Measurements from ENCODE around the gene MAGI1.
A peak's percentile ranks its signal among the peaks of the same experiment; 100 is the strongest.

Gene MAGI1

GRCh38 chr3:65968996-65969395, 69.7 kb downstream of the MAGI1 start:
- no peak for DNase-seq

DNA sequence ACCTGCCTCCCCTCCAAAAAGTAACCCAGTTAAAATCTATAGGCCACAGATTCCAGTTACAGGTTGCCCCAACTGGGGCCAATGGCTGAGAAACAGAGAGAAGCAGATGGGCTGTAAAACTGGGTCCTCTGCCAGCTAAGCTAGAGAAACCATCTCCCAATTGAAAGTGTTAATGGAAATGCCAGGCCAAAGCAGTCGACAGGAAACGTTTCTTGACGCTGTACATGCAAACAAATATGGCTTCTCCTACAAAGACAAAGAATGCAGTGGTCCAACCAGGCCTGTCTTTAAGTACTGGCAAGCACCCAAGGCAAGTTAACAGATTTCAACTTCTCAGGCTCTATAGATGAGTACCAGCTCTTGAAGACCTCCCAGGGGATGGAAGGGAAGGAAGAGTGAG, 71.3 kb downstream of the MAGI1 start:
- no peak for DNase-seq

GRCh38 chr3:65964838-65965237, 73.9 kb downstream of the MAGI1 start:
- DNase-seq = no peak

DNA sequence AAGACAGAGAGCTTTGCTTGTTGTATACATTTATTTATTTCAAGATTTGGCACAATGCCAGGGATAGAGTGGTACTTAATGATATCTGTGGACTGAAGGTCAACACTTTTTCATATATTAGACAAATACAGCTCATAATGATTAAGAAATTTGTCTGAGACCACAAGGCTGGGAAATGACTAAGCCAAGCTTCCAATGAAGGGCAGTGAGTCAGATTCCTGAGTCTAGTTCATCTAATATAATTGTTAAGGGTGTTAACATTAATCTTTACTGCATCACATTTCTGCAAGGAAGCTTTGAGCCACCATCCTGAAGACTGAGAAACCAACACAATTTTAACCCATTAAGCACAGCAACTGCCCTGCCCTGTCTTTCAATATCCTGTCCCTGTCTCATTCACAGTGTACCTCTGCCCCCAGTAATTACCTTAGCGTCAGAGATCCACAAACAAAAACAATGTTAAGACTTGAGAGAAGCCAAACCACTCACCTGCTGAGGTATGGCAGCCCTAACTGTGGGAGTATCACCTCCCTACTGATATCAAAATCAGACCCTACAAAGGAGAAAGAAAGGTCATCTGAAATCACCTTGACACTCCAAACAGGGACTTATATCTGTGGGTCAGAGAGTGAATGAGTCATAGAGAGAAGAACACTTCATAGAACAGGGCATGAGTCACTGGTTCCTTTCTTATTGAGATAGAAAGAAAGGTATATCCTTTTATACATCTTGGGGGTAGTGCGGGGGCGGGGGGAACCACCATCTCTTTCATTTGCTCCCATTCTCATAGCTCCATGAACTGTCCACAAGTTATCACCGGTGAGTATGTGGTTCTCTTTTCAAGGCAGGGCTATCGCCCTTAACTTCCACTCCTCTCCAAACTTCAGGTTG, 74.7 kb downstream of the MAGI1 start:
- no peak for DNase-seq

DNA sequence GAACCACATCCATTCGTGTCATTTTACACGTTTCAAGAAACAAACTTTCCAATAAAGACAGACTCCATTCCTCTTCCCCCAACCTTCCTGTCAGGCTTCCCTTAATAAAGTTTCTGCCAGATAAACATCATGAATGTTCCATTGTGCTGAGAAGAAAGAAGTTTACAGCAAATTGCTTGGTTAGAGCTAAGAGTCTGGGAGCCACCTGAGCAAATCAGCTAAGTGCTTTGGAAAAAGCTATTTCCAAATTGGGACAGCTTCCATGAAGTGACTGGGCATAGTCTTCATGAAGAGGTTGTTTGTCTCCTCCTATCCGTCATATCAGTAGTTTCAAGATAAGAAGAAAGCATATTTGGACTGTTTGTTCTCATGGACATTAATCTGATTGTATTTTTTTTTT, 77.0 kb downstream of the MAGI1 start:
- no peak for DNase-seq

DNA sequence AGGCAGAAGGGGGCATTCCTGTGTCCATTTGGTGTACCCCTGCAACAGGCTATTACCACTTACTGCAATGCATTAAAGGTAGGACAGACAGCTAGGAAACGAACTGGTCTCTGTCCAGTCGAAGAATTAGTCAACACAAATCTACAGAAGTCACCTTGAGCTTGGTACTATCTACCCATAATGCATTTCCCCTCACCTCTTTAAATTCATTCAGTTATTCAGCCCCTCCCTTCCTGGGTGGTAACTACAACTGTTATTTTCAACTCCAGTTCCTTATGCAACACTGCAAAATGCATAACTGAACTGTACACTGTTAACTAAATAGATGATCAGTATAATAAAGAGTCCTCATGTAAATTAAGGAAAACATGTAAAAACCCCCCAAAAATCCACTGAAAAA, 77.6 kb downstream of the MAGI1 start:
- no peak for DNase-seq

DNA sequence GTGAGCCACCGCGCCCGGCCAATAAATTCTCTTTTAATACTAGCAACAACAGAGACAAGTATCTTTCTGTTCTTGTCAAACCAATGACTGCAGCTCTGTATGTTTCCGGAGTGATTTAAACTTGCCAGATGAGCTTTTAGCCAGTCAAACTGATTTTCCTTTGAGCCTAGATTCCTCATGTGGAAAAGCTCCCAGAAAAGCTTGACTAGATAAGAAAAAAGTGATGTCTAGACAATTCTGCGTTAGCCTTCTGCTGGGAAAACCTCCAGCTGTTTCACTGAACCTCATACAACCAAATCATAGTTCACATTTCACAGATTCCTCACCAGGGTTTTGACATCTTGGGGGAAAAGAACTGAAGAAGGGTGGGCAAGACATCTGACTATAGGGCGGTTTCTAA, 78.6 kb downstream of the MAGI1 start:
- no peak for DNase-seq

DNA sequence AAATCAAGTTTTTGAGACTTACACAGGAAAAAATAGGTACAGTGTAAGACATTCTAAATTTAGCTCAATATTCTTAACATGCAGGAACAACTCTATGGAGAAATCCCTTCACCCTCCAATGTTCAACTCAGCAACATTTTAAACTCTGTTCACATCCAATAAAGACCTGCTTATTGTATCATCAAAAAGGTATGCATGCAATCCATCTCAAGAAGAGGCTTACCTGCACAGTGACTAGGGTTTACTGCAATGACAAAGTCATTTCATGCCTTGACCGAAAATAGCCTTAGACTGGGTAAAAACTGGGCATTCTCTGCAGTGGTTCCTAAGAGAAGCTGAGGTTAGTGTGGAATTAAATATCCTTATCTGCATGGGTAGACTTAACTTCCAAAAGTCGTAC, 80.5 kb downstream of the MAGI1 start:
- DNase-seq = no peak

GRCh38 chr3:65955792-65956477, 82.8 kb downstream of the MAGI1 start:
- no peak for DNase-seq

GRCh38 chr3:65953881-65954733, 84.6 kb downstream of the MAGI1 start:
- DNase-seq = no peak

- DNase-seq = peak; percentile 33
Measured at GRCh38 chr3:65953301-65953812, 85.4 kb downstream of the MAGI1 start.

GRCh38 chr3:65952842-65953241, 85.9 kb downstream of the MAGI1 start:
- DNase-seq = no peak

GRCh38 chr3:65951836-65952505, 86.7 kb downstream of the MAGI1 start:
- DNase-seq = no peak

DNA sequence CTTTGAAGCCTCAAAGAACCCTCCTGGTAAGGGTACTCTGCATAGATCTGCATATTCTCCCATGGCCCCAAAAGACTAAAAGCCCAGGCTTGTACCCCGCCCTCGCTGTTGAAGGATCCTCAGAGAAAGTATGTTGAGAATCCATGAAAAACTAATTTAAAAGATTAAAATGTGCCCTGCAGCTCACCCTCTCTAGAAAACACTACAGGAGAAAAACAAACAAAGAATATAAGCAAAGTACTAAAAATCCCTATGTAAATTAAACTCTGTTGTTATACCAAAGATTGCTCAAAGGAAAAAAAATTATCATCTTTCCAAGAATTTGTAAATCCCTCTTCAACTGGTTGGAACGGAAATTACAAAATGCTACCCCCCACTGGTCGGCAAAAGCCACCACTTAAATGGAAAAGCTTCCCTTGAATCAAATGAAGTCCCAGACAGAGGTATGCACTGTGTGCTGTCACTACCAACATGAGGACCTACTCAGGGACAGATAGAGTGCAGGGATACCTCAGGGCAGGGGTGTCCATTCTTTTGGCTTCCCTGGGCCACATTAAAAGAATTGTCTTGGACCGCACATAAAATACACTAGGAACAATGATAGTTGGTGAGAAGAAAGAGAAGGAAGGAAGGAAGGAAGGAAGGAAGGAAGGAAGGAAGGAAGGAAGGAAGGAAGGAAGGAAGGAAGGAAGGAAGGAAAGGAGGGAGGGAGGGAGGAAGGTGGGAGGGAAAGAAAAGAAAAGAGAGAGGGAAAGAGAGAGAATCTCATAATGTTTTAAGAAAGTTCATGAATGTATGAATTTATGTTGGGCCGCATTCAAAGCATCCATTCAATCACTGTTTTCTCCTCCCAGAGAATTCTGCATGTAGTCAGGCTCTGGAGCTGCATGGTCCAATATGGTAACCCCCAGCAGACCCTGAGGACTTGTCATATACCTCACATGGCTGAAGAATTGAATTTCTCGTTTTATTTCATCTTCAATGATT, 88.1 kb downstream of the MAGI1 start:
- no peak for DNase-seq

DNA sequence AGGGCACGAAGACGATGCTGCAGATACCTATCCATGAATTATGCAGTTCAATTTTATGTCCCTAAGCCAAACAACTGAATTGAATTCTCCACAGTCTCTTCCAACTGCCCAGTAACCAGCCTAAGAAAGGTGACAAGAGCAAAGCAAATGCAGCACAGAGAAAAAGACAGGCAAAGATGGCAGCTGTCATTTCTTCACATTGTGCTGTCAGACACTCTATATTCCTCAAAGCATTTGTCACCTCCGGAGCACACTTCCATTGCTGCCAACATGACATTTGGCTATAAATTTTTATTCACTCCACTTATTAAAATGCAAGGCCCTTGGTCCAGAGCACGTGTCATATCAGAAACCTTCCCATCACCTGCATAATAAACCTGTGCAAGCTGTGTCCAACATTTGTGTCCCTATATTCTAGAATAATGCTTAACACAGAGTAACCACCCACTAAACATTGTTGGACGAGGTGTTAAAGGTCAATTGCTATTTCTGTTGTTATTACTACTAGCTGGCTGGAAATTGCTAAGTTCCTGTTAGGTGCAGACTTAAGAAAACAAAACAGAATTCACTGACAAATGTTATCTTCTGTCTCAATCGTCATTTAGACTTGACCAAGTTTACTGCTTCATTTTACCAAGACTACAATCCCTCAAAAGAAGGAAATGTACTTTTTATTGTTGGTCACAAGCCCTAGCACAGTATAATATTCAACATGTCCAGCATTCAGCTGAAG, 89.7 kb downstream of the MAGI1 start:
- no peak for DNase-seq

- no peak for DNase-seq
Measured at GRCh38 chr3:65946438-65946837, 92.3 kb downstream of the MAGI1 start.

DNA sequence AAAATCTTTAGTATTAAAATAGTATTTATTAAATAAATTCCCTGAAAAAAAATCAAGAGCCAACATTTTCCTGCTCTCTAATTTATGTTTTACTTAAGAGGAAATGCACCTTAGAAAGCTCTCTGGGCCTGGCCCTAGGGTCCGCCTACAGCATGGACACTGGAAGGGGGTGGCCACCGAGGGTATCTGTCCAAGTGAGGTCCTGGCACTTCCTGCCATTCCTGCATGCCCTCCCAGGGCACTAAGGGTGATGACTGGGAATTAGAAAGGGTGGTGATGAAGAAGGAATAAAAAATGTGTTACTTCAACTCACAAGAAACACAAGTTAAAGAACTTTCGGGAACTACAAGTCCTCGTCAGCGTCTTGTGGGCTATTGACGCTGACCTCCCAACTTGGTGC, 92.8 kb downstream of the MAGI1 start:
- no peak for DNase-seq

- no peak for DNase-seq
Measured at GRCh38 chr3:65945480-65945879, 93.2 kb downstream of the MAGI1 start.

DNA sequence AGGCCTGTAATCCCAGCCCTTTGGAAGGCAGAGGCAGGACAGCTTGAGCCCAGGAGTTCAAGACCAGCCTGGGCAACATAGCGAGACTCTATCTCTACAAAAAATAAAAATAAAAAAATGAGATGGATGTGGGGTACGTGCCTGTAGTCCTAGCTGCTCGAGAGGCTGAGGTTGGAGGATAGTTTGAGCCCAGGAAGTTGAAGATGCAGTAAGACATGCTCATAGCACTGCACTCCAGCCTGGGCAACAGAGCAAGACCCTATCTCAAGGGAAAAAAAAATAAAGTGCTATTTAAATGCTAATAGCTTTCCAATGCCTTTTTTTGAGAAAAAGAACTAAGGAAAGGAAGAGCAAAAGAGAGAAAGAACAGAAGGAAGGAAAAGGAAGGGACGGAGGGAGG, 94.5 kb downstream of the MAGI1 start:
- no peak for DNase-seq

DNA sequence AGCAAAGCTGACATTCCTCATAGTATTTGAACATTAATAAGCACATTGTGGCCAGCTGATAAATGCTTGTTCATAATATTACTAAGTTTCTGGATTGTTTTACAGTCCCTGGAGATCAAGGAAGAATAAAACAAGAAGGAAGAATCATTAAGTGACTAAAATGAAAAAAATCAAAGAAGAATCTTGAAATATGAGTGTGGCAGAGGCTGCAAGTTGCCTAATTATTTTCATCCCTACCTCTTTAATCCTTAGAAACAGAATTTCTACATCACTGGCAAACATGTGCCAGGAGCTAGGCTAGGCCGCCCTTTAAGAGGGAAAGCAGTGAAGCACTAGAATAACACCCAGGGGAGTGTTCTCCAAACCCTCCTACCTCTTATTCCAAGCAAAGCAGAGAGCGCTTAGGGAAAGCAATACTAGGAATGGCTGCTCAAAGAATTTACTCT, 98.9 kb downstream of the MAGI1 start:
- DNase-seq = no peak

DNA sequence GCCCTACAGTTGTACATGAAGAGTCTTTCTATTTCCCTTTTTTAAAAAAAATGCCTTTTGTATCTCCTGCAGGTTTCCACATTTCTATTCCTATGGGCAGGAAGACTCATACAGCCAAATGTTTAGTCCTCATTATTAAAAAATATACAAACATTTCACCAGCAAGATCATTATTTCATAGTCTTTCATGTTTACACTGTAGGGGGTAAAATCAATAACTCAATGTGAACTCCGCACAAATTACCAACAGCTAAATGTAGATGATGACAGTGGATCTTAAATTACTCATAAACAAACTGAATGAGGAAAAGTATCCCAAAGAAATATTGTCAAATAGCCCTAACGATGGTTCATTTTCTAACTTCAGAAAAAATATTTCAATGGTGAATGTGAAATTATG, 99.5 kb downstream of the MAGI1 start:
- no peak for DNase-seq
